ENCODE results near the gene TJAP1.

Gene TJAP1

GRCh38 chr6:43469947-43470346 is 7.4 kb upstream of the TJAP1 start:
- H3K27me3 ChIP-seq (ENCODE audit: insufficient read depth, low read length), result no peaks in the 10 kb centered on the region
- no peak overlapping the region for H3K9ac ChIP-seq (ENCODE audit: low read length)
- no peaks in the 10 kb centered on the region for H3K4me1 ChIP-seq (ENCODE audit: insufficient read depth, low read length, severe bottlenecking)
- H3F3A ChIP-seq (ENCODE audit: insufficient read depth, low read length), result no peaks in the 10 kb centered on the region
- no peaks in the 10 kb centered on the region for H3K79me2 ChIP-seq (ENCODE audit: insufficient read depth, low read length)
- H3K4me3 ChIP-seq (ENCODE audit: low read depth, low read length, poor library complexity, severe bottlenecking), result no peak overlapping the region
- TF ChIP-seq CTCF (IDR thresholded peaks at IDR 0.05; ENCODE audit: low read length) (no peak), EZH2 (IDR thresholded peaks at IDR 0.05; ENCODE audit: borderline replicate concordance, low read length) (no peak)
- no peaks in the 10 kb centered on the region for H3K9me2 ChIP-seq (ENCODE audit: low read depth, low read length)
- no peak overlapping the region for H2AFZ ChIP-seq (ENCODE audit: low read length)
- no peaks in the 10 kb centered on the region for H3K9me3 ChIP-seq (ENCODE audit: low read length)
- no peak overlapping the region for H3K27ac ChIP-seq (ENCODE audit: low read depth, low read length, poor library complexity, severe bottlenecking)
- no peak overlapping the region for H3K4me2 ChIP-seq (ENCODE audit: low read length)
- no peaks in the 10 kb centered on the region for H3K36me3 ChIP-seq (ENCODE audit: insufficient read depth, low read length)
- H4K20me1 ChIP-seq (ENCODE audit: insufficient read depth, low read length), result no peaks in the 10 kb centered on the region

GRCh38 chr6:43471399-43471798 is 6.0 kb upstream of the TJAP1 start:
- H3K27me3 ChIP-seq (ENCODE audit: insufficient read depth, low read length), result no peaks in the 10 kb centered on the region
- no peaks in the 10 kb centered on the region for H3K36me3 ChIP-seq (ENCODE audit: insufficient read depth, low read length)
- no peak overlapping the region for H3K4me2 ChIP-seq (ENCODE audit: low read length)
- no peak overlapping the region for H3K27ac ChIP-seq (ENCODE audit: low read depth, low read length, poor library complexity, severe bottlenecking)
- H2AFZ ChIP-seq (ENCODE audit: low read length), result no peak overlapping the region
- no peak overlapping the region for H3K9ac ChIP-seq (ENCODE audit: low read length)
- no peaks in the 10 kb centered on the region for H3F3A ChIP-seq (ENCODE audit: insufficient read depth, low read length)
- H3K9me2 ChIP-seq (ENCODE audit: low read depth, low read length), result no peaks in the 10 kb centered on the region
- H3K4me1 ChIP-seq (ENCODE audit: insufficient read depth, low read length, severe bottlenecking), result no peaks in the 10 kb centered on the region
- TF ChIP-seq EZH2 (IDR thresholded peaks at IDR 0.05; ENCODE audit: borderline replicate concordance, low read length) (no peak), CTCF (IDR thresholded peaks at IDR 0.05; ENCODE audit: low read length) (no peak)
- H3K9me3 ChIP-seq (ENCODE audit: low read length), result no peaks in the 10 kb centered on the region
- no peaks in the 10 kb centered on the region for H4K20me1 ChIP-seq (ENCODE audit: insufficient read depth, low read length)
- H3K4me3 ChIP-seq (ENCODE audit: low read depth, low read length, poor library complexity, severe bottlenecking), result no peak overlapping the region
- H3K79me2 ChIP-seq (ENCODE audit: insufficient read depth, low read length), result no peaks in the 10 kb centered on the region

GRCh38 chr6:43472515-43472914 is 4.9 kb upstream of the TJAP1 start:
- TF ChIP-seq EZH2 (IDR thresholded peaks at IDR 0.05; ENCODE audit: borderline replicate concordance, low read length) (no peak), CTCF (IDR thresholded peaks at IDR 0.05; ENCODE audit: low read length) (no peak)
- no peak overlapping the region for H3K9ac ChIP-seq (ENCODE audit: low read length)

More at GRCh38 chr6:43472515-43472914, 4.9 kb upstream of the TJAP1 start:
- Histone ChIP-seq H3K36me3 (ENCODE audit: insufficient read depth, low read length) (no peaks in the 10 kb centered on the region), H3K4me3 (ENCODE audit: low read depth, low read length, poor library complexity, severe bottlenecking) (no peak overlapping the region), H3K79me2 (ENCODE audit: insufficient read depth, low read length) (no peaks in the 10 kb centered on the region), H3K27me3 (ENCODE audit: insufficient read depth, low read length) (no peaks in the 10 kb centered on the region), H3K27ac (ENCODE audit: low read depth, low read length, poor library complexity, severe bottlenecking) (no peak overlapping the region), H3K4me2 (ENCODE audit: low read length) (no peak overlapping the region), H3K9me3 (ENCODE audit: low read length) (no peaks in the 10 kb centered on the region), H3K4me1 (ENCODE audit: insufficient read depth, low read length, severe bottlenecking) (peaks cover 6% of the 10 kb centered on the region), H3F3A (ENCODE audit: insufficient read depth, low read length) (no peaks in the 10 kb centered on the region), H3K9me2 (ENCODE audit: low read depth, low read length) (no peaks in the 10 kb centered on the region), H4K20me1 (ENCODE audit: insufficient read depth, low read length) (no peaks in the 10 kb centered on the region), H2AFZ (ENCODE audit: low read length) (no peak overlapping the region)

Data from OCI-LY1 (cell line).